ENCODE results near the gene OASL. TPM values are rescaled to one million over a fixed set of nuclear protein-coding genes. Genes with fewer than 3 reads are reported as not detected.
"Not testable (repeated sequence)": the region's sequence is repeated elsewhere in the genome, so short reads cannot be mapped to it uniquely, and the experiment has no call there.

The OASL gene
- polyA plus RNA-seq, 1 of the 3 experiments (the other 2 are of a cell fraction): 0.41 TPM

DNA sequence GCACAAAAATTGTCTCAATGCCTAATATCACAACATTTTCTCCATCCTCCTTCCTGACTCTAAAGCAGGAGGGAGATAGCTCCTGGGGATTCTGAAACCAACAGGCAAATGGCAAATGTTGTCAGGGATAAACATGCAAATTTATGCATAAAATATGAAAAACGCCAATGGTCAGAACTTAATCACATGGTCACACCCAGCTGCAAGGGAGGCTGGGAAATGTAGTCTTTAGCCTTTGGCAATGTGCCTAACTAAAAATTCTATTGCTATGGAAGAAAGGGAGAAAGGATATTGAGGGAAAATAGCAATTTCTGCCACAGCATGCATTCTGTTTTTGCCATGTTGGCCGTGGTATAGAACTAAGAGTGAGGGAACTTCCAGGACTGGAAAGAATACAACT, 11.7 kb upstream of the OASL start:
- CTCF ChIA-PET: interaction anchor here (1.3 to 1.4 kb wide), 2 partner anchors 11 to 180 kb away, joined by 5 to 7 read pairs; no protein-coding TSS in a partner anchor
- Histone ChIP-seq H3F3A (replicated peaks; ENCODE audit: insufficient read depth) (no peaks in the 10 kb centered on the region), H3K4me1 (ENCODE audit: control insufficient read depth in 1 of 2, insufficient read depth in 2 of 2, low read depth in 1 of 2, low read length in 1 of 2) (peaks cover 0 to 3% of the 10 kb centered on the region in 2 experiments; a peak in 1 of 4 replicates), H3K36me3 (replicated peaks in 1 of 2; ENCODE audit: control insufficient read depth in 1 of 2, insufficient read depth in 2 of 2, low read length in 1 of 2) (no peaks in the 10 kb centered on the region), H3K9ac (no peak overlapping the region), H3K27me3 (ENCODE audit: insufficient read depth) (no peaks in the 10 kb centered on the region; the same call in 1 of the 2 replicates), H3K9me3 (no peaks in the 10 kb centered on the region), H2AFZ (ENCODE audit: low read depth) (no peak overlapping the region), H3K4me2 (no peak overlapping the region), H4K20me1 (ENCODE audit: insufficient read depth) (no peaks in the 10 kb centered on the region), H3K4me3 (ENCODE audit: low read depth in 2 of 2, low read length in 1 of 2) (no peak overlapping the region), H3K9me2 (no peaks in the 10 kb centered on the region), H3K27ac (ENCODE audit: low read depth in 2 of 2, low read length in 1 of 2) (no peak overlapping the region), H3K79me2 (ENCODE audit: insufficient read depth) (no peaks in the 10 kb centered on the region)
- POLR2A ChIA-PET: no interaction called here
- no peak for DNase-seq
- TF ChIP-seq, protein P1, sequence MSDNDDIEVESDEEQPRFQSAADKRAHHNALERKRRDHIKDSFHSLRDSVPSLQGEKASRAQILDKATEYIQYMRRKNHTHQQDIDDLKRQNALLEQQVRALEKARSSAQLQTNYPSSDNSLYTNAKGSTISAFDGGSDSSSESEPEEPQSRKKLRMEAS (IDR thresholded peaks at IDR 0.05; ENCODE audit: low read depth): no peak
- TF ChIP-seq, protein P2, sequence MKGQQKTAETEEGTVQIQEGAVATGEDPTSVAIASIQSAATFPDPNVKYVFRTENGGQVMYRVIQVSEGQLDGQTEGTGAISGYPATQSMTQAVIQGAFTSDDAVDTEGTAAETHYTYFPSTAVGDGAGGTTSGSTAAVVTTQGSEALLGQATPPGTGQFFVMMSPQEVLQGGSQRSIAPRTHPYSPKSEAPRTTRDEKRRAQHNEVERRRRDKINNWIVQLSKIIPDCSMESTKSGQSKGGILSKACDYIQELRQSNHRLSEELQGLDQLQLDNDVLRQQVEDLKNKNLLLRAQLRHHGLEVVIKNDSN (IDR thresholded peaks at IDR 0.05; ENCODE audit: borderline replicate concordance, low read depth): peak; percentile 76; the same call in 1 of the 2 replicates
- TF ChIP-seq SMC3 (IDR thresholded peaks at IDR 0.05; ENCODE audit: low read depth, low read length) (no peak), POLR2AphosphoS5 (IDR thresholded peaks at IDR 0.05; ENCODE audit: low read depth, low read length) (no peak)
- 13% methylated on average over 2 of the region's 2 CpGs for WGBS (ENCODE audit: low lambda C conversion rate)

DNA sequence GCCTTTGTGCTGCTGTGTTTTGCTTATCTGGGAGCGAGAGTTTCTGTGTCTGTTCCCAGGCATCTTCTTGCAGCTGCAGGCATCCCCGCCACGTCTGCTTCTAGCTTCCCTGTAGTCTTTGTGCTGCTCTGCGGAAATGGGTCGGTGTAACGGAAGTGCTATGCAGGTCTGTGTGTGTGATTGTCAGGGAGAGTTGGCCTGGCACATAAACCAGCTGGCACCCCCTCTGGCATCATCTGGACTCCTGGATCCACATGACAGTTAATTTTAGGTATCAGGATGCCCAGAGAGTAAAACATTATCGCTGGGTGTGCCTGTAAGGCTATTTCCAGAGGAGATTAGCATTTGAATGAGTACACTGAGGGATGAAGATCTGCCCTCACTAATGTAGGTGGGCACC, 9.4 kb upstream of the OASL start:
- H3K4me2 ChIP-seq: no peak overlapping the region
- TF ChIP-seq MXI1 (IDR thresholded peaks at IDR 0.05; ENCODE audit: low read depth, low read length): peak; percentile 27; the same call in 1 of the 2 replicates
- TF ChIP-seq EP300 (IDR thresholded peaks at IDR 0.05; ENCODE audit: borderline replicate concordance in 1 of 2, low read depth in 1 of 2, low read length in 1 of 2): peak in 1 of 2 experiments; percentile 63; a peak in 2 of 4 replicates
- TF ChIP-seq RAD21 (IDR thresholded peaks at IDR 0.05; ENCODE audit: low read length): no peak; the same call in 1 of the 2 replicates
- TF ChIP-seq YY1 (IDR thresholded peaks at IDR 0.05; ENCODE audit: low read depth): no peak
- no peak for TF ChIP-seq TCF12 (IDR thresholded peaks at IDR 0.05)
- TF ChIP-seq TAF1 (IDR thresholded peaks at IDR 0.05; ENCODE audit: borderline replicate concordance, low read depth, low read length): no peak
- TF ChIP-seq EZH2phosphoT487 (IDR thresholded peaks at IDR 0.05; ENCODE audit: borderline replicate concordance, low read depth): no peak
- no peak for TF ChIP-seq SMC3 (IDR thresholded peaks at IDR 0.05; ENCODE audit: low read depth, low read length)
- TF ChIP-seq, protein P3, sequence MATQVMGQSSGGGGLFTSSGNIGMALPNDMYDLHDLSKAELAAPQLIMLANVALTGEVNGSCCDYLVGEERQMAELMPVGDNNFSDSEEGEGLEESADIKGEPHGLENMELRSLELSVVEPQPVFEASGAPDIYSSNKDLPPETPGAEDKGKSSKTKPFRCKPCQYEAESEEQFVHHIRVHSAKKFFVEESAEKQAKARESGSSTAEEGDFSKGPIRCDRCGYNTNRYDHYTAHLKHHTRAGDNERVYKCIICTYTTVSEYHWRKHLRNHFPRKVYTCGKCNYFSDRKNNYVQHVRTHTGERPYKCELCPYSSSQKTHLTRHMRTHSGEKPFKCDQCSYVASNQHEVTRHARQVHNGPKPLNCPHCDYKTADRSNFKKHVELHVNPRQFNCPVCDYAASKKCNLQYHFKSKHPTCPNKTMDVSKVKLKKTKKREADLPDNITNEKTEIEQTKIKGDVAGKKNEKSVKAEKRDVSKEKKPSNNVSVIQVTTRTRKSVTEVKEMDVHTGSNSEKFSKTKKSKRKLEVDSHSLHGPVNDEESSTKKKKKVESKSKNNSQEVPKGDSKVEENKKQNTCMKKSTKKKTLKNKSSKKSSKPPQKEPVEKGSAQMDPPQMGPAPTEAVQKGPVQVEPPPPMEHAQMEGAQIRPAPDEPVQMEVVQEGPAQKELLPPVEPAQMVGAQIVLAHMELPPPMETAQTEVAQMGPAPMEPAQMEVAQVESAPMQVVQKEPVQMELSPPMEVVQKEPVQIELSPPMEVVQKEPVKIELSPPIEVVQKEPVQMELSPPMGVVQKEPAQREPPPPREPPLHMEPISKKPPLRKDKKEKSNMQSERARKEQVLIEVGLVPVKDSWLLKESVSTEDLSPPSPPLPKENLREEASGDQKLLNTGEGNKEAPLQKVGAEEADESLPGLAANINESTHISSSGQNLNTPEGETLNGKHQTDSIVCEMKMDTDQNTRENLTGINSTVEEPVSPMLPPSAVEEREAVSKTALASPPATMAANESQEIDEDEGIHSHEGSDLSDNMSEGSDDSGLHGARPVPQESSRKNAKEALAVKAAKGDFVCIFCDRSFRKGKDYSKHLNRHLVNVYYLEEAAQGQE (IDR thresholded peaks at IDR 0.05; ENCODE audit: low read depth, low read length): no peak
- no peak for TF ChIP-seq FOXJ3 (CRISPR knock-in tag; IDR thresholded peaks at IDR 0.05)
- no peak for TF ChIP-seq RFX5 (IDR thresholded peaks at IDR 0.05; ENCODE audit: low read length)
- TF ChIP-seq RCOR1 (IDR thresholded peaks at IDR 0.05; ENCODE audit: low read length): 0 out of 2 replicates have a peak, but pooled peaks have one; percentile 50
- TF ChIP-seq GATA2 (CRISPR knock-in tag; IDR thresholded peaks at IDR 0.05): peak; percentile 48
- TF ChIP-seq CHD2 (IDR thresholded peaks at IDR 0.05; ENCODE audit: low read length, partially characterized antibody): no peak
- no peak overlapping the region for H3K4me3 ChIP-seq (ENCODE audit: low read depth in 2 of 2, low read length in 1 of 2)
- H3F3A ChIP-seq (replicated peaks; ENCODE audit: insufficient read depth): no peaks in the 10 kb centered on the region
- peak; percentile 73 for DNase-seq
- H3K4me1 ChIP-seq (ENCODE audit: control insufficient read depth in 1 of 2, insufficient read depth in 2 of 2, low read depth in 1 of 2, low read length in 1 of 2): peaks cover 0 to 3% of the 10 kb centered on the region in 2 experiments; a peak in 1 of 4 replicates
- peak overlapping the region in 1 of 2 experiments; percentile 75; a peak in 2 of 4 replicates for H3K27ac ChIP-seq (ENCODE audit: low read depth in 2 of 2, low read length in 1 of 2)
- H4K20me1 ChIP-seq (ENCODE audit: insufficient read depth): no peaks in the 10 kb centered on the region
- ChIA-PET POLR2A (interaction anchor here (1.0 kb wide), 1 partner anchor 9 kb away, joined by 3 read pairs; no protein-coding TSS in a partner anchor), CTCF (interaction anchor here (0.7 to 1.6 kb wide), 3 partner anchors 13 to 465 kb away, joined by 3 to 11 read pairs (median 3); no protein-coding TSS in a partner anchor)
- 62% methylated on average over 7 of the region's 7 CpGs for WGBS (ENCODE audit: low lambda C conversion rate)
- H3K27me3 ChIP-seq (ENCODE audit: insufficient read depth): no peaks in the 10 kb centered on the region; the same call in 1 of the 2 replicates
- H3K9me2 ChIP-seq: no peaks in the 10 kb centered on the region
- H2AFZ ChIP-seq (ENCODE audit: low read depth): no peak overlapping the region
- no peaks in the 10 kb centered on the region for H3K36me3 ChIP-seq (replicated peaks in 1 of 2; ENCODE audit: control insufficient read depth in 1 of 2, insufficient read depth in 2 of 2, low read length in 1 of 2)
- no peak overlapping the region for H3K9ac ChIP-seq
- H3K79me2 ChIP-seq (ENCODE audit: insufficient read depth): no peaks in the 10 kb centered on the region
- no peaks in the 10 kb centered on the region for H3K9me3 ChIP-seq

DNA sequence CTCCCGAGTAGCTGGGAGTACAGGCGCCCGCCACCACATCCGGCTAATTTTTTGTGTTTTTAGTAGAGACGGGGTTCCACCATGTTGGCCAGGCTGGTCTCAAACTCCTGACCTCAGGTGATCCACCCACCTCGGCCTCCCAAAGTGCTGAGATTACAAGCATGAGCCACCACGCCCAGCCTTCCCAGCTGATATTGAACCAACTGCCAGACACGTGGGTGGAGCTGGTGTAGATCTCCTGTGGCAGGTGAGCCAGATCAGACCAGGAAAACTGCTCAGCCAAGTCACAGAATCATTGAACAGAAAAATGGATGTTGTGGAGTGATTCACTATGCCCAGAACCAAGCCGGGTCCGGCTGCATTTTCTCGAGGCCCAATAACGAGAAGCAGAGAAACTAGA, 8.4 kb upstream of the OASL start:
- H3K27ac ChIP-seq (ENCODE audit: low read depth in 2 of 2, low read length in 1 of 2); H3F3A ChIP-seq (replicated peaks; ENCODE audit: insufficient read depth); H3K9me2 ChIP-seq; DNase-seq; H3K9ac ChIP-seq; H3K4me3 ChIP-seq (ENCODE audit: low read depth in 2 of 2, low read length in 1 of 2); CTCF ChIA-PET; H2AFZ ChIP-seq (ENCODE audit: low read depth); H4K20me1 ChIP-seq (ENCODE audit: insufficient read depth); POLR2A ChIA-PET; H3K36me3 ChIP-seq (replicated peaks in 1 of 2; ENCODE audit: control insufficient read depth in 1 of 2, insufficient read depth in 2 of 2, low read length in 1 of 2); H3K79me2 ChIP-seq (ENCODE audit: insufficient read depth); H3K4me1 ChIP-seq (ENCODE audit: control insufficient read depth in 1 of 2, insufficient read depth in 2 of 2, low read depth in 1 of 2, low read length in 1 of 2); H3K9me3 ChIP-seq; H3K27me3 ChIP-seq (ENCODE audit: insufficient read depth); H3K4me2 ChIP-seq: not testable (repeated sequence)
- WGBS (ENCODE audit: low lambda C conversion rate): 81% methylated on average over 12 of the region's 12 CpGs

Measured in SK-N-SH (cell line).